Right lobe of liver (tissue), 4 donors: Measurements from ENCODE around the gene CAPSL.

Experiments used
- POLR2A ChIP-seq: fragments of 450-650 bp; IDR thresholded peaks from one replicate; pipeline ENCODE4 v1.6.1; 2017; ENCODE audit warnings: antibody characterized with exemption, mild to moderate bottlenecking
- TF ChIP-seq, protein P1 (sequence below), 4 donors: fragments of 200-600 bp in 3 of 4; fragments of 450-650 bp in 1 of 4; IDR thresholded peaks; one replicate each; pipeline versions ENCODE4 v1.5.1 to v1.8.0; 2016 to 2022; ENCODE audit warnings: antibody characterized with exemption in 4 of 4, mild to moderate bottlenecking in 2 of 4
- donor health status: DM: no; HTN: no; CAD: no.
- donor health status: DM: no; HTN: no; CAD: no.
- donor health status: DM: no; HTN: yes; CAD: no.

DNA sequence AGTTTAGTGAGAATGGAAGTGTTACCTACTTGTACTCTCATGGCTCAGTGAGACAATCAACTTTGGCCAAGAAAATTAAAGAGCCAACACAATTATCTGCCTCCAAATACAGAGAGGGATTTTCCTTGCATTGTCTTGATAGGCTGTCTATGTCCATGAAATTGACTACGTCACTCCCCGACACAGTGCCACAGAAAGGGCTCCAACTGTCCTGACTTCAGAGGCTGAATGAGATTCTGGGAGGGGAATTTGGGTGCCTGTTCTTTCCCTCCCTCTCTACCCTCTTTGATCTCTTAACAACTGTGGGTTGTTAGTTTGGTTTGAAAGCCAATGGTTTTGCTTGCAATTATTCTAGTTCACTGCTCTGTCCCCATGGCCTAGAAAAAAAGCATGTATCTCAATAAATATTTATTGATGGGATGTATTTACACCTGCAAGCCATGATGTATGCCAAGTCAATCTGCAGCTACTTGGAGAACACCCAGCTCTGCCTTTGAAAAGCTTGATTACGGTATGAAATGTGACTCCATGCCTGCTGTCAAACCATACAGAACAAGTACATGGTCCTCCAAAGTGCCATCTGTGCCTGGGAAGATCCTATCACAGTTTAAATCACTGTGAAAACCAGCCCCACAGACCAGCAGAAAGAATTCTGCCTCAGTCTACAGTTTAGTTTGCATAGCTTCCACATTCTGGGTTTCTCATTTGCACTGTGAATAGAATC lies 37.3 kb downstream of the CAPSL start:
- TF ChIP-seq, protein P1, sequence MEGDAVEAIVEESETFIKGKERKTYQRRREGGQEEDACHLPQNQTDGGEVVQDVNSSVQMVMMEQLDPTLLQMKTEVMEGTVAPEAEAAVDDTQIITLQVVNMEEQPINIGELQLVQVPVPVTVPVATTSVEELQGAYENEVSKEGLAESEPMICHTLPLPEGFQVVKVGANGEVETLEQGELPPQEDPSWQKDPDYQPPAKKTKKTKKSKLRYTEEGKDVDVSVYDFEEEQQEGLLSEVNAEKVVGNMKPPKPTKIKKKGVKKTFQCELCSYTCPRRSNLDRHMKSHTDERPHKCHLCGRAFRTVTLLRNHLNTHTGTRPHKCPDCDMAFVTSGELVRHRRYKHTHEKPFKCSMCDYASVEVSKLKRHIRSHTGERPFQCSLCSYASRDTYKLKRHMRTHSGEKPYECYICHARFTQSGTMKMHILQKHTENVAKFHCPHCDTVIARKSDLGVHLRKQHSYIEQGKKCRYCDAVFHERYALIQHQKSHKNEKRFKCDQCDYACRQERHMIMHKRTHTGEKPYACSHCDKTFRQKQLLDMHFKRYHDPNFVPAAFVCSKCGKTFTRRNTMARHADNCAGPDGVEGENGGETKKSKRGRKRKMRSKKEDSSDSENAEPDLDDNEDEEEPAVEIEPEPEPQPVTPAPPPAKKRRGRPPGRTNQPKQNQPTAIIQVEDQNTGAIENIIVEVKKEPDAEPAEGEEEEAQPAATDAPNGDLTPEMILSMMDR (IDR thresholded peaks at IDR 0.05): no peak
- no peak for TF ChIP-seq POLR2A
